ENCODE measurements around the gene DNAJC28. TPM values are rescaled to one million over a fixed set of nuclear protein-coding genes. Genes with fewer than 3 reads are reported as not detected.

Gene DNAJC28
- total RNA-seq, 1 donor from 2014 or later, result 2.8 TPM

DNA sequence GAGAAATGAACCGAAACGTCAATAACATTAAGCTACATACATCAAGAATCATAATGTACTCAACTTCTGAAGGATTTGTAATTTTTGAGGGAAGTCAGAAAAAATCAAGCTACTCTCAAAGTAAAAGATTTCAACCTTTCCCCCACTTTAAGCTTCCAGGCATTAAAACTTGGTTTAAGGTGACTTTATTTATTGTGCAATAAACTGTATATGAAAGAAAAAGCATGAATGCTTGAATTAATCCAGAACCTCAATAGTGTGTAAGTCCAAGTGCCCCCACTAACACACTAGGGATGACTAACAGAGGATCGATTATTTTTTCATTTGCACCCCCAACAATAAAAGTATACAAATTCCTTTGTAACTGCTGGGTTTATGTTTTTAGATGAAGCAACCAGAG, 39.5 kb upstream of the DNAJC28 start:
- Mint-ChIP-seq H3K36me3 (peaks cover 38% of the 10 kb centered on the region), H3K27ac (no peak overlapping the region)
- TF ChIP-seq, protein P1, sequence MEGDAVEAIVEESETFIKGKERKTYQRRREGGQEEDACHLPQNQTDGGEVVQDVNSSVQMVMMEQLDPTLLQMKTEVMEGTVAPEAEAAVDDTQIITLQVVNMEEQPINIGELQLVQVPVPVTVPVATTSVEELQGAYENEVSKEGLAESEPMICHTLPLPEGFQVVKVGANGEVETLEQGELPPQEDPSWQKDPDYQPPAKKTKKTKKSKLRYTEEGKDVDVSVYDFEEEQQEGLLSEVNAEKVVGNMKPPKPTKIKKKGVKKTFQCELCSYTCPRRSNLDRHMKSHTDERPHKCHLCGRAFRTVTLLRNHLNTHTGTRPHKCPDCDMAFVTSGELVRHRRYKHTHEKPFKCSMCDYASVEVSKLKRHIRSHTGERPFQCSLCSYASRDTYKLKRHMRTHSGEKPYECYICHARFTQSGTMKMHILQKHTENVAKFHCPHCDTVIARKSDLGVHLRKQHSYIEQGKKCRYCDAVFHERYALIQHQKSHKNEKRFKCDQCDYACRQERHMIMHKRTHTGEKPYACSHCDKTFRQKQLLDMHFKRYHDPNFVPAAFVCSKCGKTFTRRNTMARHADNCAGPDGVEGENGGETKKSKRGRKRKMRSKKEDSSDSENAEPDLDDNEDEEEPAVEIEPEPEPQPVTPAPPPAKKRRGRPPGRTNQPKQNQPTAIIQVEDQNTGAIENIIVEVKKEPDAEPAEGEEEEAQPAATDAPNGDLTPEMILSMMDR (IDR thresholded peaks at IDR 0.05; ENCODE audit: unreplicated experiment), result no peak

DNA sequence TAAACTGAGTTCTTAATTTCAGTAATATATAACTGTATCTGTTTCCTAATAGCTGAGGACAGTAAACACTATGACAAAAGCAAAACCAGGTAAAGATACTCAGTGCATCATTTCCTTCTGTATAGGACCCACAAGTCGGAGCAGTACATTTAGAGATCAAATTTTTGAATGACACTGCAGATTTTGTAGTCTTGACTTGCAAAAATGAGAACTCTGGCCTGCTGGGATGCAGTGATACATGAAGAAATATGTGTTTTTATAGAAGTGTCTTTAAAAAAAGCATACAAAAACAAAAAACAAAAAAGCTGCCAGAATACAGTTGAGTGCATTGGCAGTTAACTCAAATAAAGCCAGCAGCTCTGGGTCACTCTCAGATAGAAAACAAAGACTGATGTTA, 31.4 kb upstream of the DNAJC28 start:
- Mint-ChIP-seq H3K4me3 (no peak overlapping the region), H3K27me3 (ENCODE audit: low read depth) (no peaks in the 10 kb centered on the region), H3K9me3 (no peaks in the 10 kb centered on the region), H3K4me1 (no peaks in the 10 kb centered on the region), H3K36me3 (peaks cover 26% of the 10 kb centered on the region), H3K27ac (no peak overlapping the region)
- TF ChIP-seq, protein P1 (IDR thresholded peaks at IDR 0.05; ENCODE audit: unreplicated experiment), result no peak
- no peak for DNase-seq (ENCODE audit: low spot score in 2 of 2, unreplicated experiment in 2 of 2)

More for the DNA sequence above, 39.5 kb upstream of the DNAJC28 start:
- Mint-ChIP-seq H3K27me3 (ENCODE audit: low read depth) (no peaks in the 10 kb centered on the region), H3K4me1 (no peaks in the 10 kb centered on the region), H3K9me3 (no peaks in the 10 kb centered on the region), H3K4me3 (no peak overlapping the region)
- no peak for DNase-seq (ENCODE audit: low spot score in 2 of 2, unreplicated experiment in 2 of 2)

DNA sequence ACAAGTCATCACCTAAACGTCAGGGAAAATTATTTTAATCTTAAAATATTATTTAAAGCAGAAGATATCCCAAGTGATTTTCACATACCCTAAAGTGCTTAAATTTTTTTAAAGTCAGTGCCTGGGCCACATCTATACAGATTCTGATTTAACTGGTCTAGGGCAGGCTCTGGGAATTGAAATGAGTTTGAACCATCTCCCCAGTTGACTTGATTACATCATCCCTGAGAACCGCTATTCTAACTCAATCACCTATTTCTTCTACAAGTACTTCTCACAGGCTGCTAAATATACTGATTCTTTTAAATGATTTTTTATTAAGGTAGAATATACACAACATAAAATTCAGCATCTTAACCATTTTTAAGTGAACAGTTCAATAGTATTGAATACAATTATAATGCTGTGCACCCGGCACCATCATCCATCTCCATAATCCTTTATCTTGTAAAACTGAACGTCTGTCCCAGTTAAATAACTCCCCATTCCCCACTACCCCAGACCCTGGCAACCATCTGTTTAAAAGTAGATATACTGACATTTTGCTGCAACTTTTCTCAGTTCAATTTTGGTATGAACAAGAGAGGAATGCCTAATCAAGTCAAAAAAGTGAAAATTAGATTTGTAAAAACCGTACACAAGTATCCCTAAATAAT, 30.9 kb upstream of the DNAJC28 start:
- no peak overlapping the region for H3K27ac Mint-ChIP-seq
- no peak overlapping the region for H3K4me3 Mint-ChIP-seq
- TF ChIP-seq, protein P1 (IDR thresholded peaks at IDR 0.05; ENCODE audit: unreplicated experiment), result no peak
- H3K27me3 Mint-ChIP-seq (ENCODE audit: low read depth), result no peaks in the 10 kb centered on the region
- peaks cover 27% of the 10 kb centered on the region for H3K36me3 Mint-ChIP-seq
- no peaks in the 10 kb centered on the region for H3K9me3 Mint-ChIP-seq
- no peak for DNase-seq (ENCODE audit: low spot score in 2 of 2, unreplicated experiment in 2 of 2)
- no peaks in the 10 kb centered on the region for H3K4me1 Mint-ChIP-seq

DNA sequence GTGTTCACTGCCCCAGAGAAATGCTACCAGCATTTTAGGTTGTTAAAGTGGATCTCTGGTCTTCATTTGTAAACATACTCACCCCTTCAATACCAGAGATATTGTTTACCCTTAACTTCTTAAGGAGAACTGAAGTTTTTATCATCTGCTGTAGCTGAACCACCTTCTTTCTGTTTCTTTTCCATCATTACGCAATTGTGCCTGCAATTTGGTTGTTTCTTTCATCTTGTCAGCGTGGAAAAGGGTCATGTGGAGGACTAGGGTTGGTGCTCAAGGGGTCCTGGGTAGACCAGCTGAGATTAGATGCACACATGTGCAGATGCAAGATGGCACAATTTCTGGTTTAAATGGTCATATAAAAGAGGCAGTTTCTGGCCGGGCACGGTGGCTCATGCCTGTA, 27.4 kb upstream of the DNAJC28 start:
- H3K4me3 Mint-ChIP-seq, result no peak overlapping the region
- no peaks in the 10 kb centered on the region for H3K27me3 Mint-ChIP-seq (ENCODE audit: low read depth)
- H3K27ac Mint-ChIP-seq, result no peak overlapping the region
- no peaks in the 10 kb centered on the region for H3K9me3 Mint-ChIP-seq
- no peaks in the 10 kb centered on the region for H3K4me1 Mint-ChIP-seq
- DNase-seq (ENCODE audit: low spot score in 2 of 2, unreplicated experiment in 2 of 2), result no peak
- H3K36me3 Mint-ChIP-seq, result peaks cover 42% of the 10 kb centered on the region
- TF ChIP-seq, protein P1 (IDR thresholded peaks at IDR 0.05; ENCODE audit: unreplicated experiment), result no peak

DNA sequence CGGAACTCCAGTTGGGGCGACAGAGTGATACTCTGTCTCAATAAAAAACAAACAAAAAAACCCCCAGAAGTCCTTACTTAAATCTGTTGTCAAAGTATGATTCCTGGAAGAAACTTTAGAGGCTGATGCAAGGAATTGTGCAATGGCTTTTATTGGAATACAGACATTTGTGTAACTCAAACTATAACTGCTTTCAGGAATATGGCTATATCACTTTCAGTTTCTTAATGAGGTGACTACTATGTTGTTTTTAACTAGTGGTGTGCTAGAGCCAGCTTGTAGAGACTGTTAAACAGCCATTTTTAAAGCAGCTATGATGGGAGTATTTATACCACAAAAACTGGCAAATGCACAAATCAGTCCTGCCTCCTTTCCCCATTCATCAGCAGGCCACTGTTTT, 22.7 kb upstream of the DNAJC28 start:
- H3K4me1 Mint-ChIP-seq, result no peaks in the 10 kb centered on the region
- no peak overlapping the region for H3K27ac Mint-ChIP-seq
- no peak overlapping the region for H3K4me3 Mint-ChIP-seq
- H3K36me3 Mint-ChIP-seq, result peaks cover 51% of the 10 kb centered on the region
- H3K27me3 Mint-ChIP-seq (ENCODE audit: low read depth), result no peaks in the 10 kb centered on the region
- no peak for DNase-seq (ENCODE audit: low spot score in 2 of 2, unreplicated experiment in 2 of 2)
- no peaks in the 10 kb centered on the region for H3K9me3 Mint-ChIP-seq
- TF ChIP-seq, protein P1 (IDR thresholded peaks at IDR 0.05; ENCODE audit: unreplicated experiment), result no peak

All from mesothelial cell of epicardium (in vitro differentiated cells).